ENCODE data around the gene NKAIN2.
"Not testable (repeated sequence)": the region's sequence is repeated elsewhere in the genome, so short reads cannot be mapped to it uniquely, and the experiment has no call there.

The NKAIN2 gene

DNA sequence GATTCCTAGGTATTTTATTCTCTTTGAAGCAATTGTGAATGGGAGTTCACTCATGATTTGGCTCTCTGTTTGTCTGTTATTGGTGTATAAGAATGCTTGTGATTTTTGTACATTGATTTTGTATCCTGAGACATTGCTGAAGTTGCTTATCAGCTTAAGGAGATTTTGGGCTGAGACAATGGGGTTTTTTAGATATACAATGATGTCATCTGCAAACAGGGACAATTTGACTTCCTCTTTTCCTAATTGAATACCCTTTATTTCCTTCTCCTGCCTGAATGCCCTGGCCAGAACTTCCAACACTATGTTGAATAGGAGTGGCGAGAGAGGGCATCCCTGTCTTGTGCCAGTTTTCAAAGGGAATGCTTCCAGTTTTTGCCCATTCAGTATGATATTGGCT is 363.6 kb downstream of the NKAIN2 start:
- in situ Hi-C loops (cut with MboI; ENCODE audit: low sequenced_read_pairs) = not testable (repeated sequence)

DNA sequence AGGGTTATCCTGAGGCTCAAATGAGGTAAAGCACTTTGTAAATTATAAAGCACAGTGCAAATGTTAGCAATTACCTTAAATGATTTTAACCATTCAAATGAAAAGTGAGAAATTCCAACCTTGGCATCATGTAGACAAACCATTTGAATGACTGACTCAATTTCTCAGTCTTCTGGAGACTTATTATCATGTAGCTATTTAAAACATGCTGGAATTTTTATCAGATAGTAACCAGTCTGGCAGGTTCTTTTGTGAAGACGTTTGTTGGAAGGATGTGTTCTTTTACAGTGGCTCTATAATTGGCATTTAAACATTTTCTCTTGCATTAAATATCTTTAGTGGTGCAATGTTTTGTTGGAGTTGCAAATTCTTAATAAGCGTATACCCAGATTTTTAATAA is 386.6 kb downstream of the NKAIN2 start:
- in situ Hi-C loops (cut with MboI; ENCODE audit: low sequenced_read_pairs) = no loop called here

DNA sequence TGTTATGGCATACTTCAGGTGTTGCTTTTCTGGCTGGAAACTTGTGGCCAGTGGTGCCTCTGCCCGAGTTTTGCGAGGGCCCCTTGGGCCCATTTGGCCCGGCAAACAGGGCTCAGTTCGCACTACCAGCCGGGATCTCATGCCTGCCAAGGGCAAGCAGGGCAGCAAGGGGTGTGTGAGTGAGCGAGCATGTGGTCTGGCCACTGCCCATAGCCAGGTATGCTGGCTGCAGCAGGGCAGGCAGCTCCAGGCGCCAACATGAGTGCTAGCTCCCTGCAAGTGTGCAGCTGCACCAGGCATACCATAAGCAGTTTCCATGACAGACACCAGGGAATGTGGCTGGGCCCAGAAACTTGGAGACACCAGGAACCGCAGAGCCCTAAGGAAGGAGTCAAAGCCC is 389.5 kb downstream of the NKAIN2 start:
- in situ Hi-C loops (cut with MboI; ENCODE audit: low sequenced_read_pairs) = no loop called here

DNA sequence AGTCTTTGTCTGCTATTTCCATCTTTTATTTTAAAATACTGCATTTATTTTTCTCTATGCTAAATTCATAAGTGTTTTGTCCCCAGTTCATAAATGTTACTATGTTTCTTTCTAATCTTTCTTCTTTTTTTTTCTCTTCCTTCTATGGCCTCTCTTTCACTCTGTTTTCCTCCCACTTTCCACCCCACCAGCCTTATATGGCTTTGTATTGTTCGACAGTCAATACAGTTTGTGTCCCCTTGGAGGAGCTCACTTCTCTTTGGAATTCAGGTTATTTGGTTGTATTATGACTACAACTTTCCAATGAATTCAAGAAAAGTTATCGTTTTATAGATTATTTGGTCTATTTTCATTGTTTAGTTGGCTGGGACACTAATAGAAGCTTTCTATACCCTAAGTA is 393.5 kb downstream of the NKAIN2 start:
- in situ Hi-C loops (cut with MboI; ENCODE audit: low sequenced_read_pairs) = no loop called here

DNA sequence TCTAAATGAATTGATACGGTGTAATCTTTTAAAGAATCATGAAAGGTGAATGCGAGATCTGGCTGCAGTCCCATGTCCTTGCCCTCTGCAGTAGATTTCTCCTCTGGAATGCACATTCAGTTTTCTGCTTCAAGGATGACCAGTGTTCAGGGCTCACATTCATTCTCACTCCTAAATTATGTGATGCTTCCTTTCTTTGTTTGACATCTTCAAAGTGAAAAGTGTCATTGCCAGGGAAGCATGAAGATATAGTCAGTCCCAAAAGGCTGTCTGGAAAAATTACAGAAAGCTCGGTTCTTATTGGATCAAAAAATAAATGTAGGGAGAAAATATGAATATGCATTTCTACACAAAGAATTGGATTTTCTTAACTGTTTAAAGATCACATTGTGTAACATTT is 395.6 kb downstream of the NKAIN2 start:
- in situ Hi-C loops (cut with MboI; ENCODE audit: low sequenced_read_pairs) = no loop called here

DNA sequence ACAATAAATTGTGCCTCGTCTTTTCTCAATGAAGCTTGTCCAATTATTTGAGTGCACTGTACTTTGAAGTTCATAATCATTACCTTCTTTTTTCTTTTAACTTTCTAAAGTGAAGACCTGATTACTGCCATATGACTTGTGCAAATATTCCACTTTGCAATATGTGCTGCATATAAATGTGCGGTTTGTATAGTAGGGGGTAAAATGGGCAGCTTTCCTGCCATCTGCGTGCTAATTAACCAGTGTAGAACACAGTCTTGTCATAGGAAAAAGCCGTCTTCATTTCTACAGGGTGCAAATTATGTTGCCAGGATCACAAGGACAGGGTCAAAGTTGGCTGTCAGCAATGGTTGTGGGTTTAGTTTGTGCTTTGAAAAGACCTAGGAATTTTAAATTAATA is 397.0 kb downstream of the NKAIN2 start:
- in situ Hi-C loops (cut with MboI; ENCODE audit: low sequenced_read_pairs) = no loop called here

DNA sequence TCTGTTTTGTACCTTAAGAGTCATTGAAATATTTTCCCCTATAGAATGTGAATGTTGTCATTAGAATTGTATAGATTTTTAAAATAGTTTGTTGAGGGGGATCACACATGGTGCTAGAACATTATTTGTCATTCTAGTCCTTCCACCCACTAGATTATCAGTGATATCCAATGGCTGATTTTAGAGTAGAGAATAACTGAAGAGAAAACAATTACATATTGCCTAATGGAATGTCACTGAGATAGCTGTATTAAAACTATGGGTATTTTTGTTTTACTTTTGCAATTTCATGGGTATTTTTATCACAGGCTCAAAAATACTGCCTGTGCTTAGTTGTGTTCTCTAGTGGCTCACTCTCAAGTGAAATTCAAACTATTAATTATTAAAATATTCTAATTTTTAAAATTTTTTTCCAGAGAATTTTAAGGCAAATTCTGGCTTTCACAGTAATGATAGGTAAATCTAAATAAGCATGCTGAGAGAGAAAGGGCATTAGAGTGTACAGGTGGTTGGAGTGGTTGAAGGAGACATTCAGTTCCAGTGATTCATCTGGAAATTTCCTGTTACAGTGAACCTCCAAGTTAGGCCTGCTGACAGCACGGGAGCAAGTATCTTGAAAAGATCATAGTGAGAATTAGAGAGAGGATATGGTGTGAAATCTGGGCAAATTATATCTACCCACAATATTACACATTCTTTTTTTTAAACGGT is 399.6 kb downstream of the NKAIN2 start:
- in situ Hi-C loops (cut with MboI; ENCODE audit: low sequenced_read_pairs) = no loop called here

DNA sequence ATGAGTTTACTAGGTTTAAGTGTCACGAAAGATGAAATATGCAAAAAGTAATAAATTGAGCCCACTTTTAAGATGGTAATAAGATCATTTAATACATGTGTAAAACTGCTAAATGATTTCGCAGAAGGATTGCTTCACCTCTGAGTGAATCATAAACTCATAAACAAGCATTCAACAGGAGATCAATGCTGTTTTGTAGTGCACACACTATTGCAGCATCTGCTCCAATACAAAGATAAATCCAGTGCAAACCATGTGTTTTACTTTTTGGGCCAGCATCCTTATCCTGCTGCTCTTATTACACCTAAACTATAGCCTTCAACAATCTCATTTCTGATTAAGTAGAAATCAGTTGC is 400.1 kb downstream of the NKAIN2 start:
- in situ Hi-C loops (cut with MboI; ENCODE audit: low sequenced_read_pairs) = no loop called here

DNA sequence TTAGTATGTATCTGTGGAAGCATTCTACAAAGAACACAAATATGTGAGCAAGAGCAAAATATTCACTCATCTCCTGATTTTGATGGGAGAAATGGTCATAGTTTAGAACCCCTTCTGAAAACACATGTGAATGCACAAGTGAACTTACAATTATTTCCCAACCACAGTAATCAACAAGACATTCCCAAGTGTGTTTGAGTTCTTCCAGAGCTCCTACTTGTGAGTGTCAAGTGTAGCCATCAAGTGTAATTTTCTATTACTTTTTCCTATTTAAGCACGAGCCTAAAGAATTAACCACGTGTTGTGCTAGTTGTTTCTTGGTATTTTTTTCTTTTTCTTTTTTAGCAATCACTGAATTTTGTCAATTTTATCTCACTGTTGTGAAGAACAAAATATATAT is 402.3 kb downstream of the NKAIN2 start:
- in situ Hi-C loops (cut with MboI; ENCODE audit: low sequenced_read_pairs) = no loop called here

DNA sequence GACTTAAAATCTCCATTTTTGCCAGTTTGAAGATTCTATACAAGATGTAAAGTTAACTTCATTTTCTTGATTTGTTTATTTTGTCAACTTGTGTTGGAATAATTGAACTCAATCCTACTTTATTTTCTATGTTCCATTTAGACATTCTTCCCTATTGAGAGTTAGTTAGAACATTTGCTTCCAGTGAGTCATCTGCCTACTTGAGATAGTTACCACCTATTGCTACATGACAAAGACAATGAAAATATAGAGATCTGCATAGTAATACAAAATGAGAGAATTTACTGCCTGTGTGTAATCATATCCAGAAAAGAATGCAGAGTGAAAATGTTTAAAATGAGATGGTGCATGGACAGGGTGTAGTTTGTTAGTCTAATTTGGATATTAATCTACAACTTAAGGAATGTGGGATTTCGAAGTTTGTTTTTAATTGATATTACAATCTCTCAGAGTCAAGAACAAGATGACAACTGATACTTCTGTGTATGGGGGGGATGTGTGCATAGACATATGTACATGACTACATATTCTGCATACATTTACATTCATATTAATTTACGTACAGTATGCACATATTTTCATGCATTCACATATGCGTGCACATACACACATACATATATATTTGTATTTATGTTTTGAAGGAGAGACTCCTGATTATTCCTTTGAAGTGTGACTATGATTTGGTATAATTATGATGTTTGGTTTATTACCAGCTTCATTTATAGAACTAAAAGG is 420.1 kb downstream of the NKAIN2 start:
- in situ Hi-C loops (cut with MboI; ENCODE audit: low sequenced_read_pairs) = no loop called here

DNA sequence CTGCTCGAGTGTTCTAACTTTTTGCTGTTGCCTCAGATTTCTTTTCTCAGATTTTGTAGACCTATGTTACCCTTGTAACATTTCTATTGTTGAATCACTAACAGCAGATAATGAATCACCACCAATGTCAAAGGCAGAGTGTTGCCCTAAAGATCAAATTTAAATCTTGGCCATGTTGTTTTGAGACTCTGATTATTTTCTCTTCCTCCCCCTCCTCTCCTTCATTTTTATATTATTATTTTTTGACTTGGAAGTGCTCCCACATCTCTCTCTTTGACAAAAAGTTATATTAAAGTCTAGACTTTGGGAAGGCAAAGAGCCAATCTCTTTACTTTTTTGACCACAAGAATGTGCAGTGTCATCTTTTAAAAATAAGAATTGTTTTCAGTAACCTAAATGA is 422.7 kb downstream of the NKAIN2 start:
- in situ Hi-C loops (cut with MboI; ENCODE audit: low sequenced_read_pairs) = no loop called here

DNA sequence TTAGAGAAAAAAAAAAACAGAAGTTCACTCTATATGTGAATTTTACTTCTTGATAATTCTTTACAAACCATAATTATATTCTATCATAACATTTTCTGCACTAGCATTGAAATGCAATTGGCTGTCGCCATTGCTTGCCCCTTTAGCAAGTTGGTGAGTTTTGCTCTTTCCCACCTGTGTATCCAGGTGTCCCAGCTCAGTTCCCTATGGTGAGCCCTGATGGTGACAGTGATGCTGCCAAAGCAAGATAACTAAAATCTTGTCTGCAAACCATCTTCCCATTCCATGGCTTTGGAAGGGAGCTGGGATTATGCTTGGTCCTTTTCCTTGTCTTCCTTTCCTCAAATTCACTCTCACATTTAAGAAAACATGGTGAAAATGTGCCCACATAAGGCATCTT is 429.6 kb downstream of the NKAIN2 start:
- in situ Hi-C loops (cut with MboI; ENCODE audit: low sequenced_read_pairs) = no loop called here

DNA sequence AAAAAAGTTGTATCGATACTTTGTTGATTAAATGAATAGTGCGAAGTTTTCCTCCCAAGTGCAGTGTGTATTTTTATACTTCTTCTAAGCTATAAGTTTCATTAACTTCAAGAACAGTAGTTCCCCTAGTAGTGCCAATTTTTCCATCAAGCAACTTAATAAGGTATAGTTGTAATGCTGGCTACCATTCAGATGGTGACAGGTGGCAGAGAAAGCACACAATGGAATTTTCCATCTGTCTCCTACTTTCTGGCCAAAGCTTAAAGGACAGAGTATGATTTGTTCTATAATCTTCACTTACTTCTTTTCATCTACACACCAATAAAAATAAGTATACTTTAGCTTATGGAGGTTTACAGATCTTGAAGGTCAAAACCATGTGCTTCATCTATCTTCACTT is 431.1 kb downstream of the NKAIN2 start:
- in situ Hi-C loops (cut with MboI; ENCODE audit: low sequenced_read_pairs) = no loop called here

DNA sequence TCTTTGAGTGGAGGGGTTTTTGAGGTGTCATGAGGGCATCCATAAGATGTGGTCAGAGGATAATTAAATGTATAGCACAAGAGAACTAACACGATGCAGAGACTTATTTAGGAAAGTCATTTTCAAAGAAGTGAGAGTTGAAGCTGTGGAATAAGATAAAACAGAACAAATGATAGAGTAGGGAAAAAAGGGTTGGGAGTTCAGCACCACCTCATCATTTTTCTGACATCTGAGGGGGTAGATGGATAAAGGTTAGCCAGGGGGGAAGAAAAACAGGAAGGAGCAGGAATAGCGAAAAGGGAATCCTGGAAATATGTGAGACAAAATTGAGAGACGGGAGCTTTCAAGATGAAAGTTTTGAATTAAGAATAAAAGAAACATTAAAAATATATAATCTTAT is 434.2 kb downstream of the NKAIN2 start:
- in situ Hi-C loops (cut with MboI; ENCODE audit: low sequenced_read_pairs) = no loop called here

DNA sequence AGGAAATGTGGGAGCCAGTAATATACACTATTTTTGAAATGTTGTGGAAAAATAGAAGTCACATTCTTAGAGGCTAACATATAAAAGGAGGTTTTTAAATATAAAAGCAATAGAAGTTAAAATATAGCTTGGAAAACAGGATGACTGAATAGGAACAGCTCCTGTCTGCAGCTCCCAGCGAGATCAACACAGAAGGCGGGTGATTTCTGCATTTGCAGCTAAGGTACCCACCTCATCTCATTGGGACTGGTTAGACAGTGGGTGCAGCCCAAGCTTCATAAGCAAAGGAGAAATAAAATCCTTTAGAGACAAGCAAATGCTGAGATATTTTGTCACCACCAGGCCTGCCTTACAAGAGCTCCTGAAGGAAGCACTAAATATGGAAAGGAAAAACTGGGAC is 434.7 kb downstream of the NKAIN2 start:
- in situ Hi-C loops (cut with MboI; ENCODE audit: low sequenced_read_pairs) = not testable (repeated sequence)

DNA sequence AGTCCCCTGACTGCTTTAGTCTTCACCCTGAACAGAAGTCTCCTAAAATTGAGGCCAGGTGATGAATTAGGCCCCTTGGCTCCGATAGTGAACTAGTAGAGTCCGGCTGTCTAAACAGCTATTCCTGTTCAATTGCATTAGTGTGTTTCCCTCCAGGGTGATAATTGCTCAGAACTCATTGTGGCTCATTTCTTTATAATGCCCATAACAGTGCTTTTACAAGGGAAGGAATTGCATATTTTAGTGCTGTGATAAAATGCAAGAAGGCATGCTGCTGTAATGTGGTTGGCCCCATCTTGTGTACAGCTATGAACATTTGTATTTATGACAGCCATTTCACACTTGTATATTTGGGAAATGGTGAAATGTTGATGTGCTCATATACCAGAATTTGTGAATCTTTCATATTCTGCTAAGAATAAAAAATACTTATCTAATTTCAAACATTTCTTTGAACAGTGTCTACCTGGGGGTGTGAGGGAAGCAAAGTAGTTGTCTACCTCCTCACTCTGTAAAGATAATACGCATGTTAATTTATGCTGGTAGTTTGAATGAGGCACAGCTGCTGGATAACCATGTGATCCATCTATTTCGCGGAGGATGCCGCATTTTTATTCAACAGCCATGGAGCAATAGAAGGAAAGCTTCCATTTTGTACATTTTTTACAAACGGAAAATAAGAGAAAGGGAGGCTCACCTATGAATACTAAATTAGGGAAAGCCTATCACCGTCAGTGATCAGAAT is 451.4 kb downstream of the NKAIN2 start:
- in situ Hi-C loops (cut with MboI; ENCODE audit: low sequenced_read_pairs) = no loop called here

DNA sequence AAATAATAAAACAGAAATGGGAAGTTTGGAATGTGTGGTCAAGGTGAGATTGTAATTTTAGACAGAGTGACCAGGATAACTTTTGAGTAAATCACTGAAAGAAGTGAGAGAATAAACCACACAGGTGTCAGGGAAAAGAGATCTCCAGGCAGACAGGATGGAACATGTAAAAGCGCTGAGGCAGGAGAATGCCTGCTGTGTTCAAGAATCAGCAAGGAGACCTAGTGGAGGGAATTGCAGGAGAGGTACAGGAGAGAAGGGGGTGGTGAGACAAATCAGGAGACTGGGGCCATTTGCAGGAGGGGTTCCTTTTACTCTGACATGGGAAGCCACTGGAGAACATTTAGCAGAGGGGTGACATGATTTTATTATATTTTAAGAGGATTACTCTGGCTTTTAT is 456.7 kb downstream of the NKAIN2 start:
- in situ Hi-C loops (cut with MboI; ENCODE audit: low sequenced_read_pairs) = no loop called here

DNA sequence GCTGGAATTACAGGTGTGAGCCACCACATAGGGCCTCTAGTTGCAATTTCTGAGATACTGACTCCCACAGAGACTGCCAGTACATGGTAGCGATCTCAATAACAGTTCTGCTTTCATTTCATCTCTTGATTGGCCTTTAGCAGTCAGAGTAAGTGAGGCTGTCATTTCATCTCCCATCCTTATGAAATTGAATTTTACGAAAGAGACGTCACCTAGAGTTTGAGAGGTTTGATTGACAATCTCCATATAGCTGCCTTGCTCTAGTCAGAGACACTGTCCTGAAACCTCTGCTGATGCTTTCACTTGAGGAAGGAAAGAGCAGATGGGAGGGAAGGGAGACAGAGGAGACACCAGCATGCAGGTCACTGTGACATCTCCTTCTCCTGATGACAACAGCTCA is 466.1 kb downstream of the NKAIN2 start:
- in situ Hi-C loops (cut with MboI; ENCODE audit: low sequenced_read_pairs) = no loop called here

DNA sequence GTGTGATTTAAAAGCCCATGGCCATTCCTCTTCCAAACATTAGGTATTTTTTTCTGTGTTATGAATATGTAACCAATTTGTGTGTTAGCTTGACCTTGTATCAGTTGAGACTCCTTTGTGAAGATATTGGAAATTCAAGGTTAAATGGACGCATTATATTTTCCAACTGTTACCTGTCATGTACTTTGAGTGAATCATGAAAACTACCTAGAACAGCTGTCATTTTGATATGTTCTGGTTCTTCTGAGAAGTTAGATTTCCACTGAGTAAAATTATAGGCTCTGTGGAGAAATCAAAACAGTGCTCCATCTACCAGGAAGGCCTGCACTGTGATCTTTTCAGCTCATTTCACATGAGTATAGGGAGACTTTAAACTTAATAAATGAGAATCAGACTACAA is 470.0 kb downstream of the NKAIN2 start:
- in situ Hi-C loops (cut with MboI; ENCODE audit: low sequenced_read_pairs) = no loop called here

DNA sequence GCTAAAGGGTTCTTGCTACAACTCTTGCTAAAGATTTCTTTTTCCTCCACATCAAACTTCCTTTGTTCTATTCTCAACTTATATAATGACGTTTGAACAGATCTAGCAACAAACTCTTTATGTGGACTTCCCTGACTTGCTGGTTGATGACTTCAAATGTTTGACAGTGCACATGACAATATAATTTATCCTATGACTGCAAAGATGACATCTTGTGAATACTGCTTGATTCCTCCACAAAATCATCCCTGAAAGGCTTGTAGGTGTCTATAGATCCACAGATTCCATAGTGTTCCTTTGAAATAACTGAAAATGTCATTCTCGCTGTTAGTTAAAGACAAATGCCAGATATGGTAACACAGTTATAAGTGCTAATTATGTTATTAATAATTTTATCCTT is 478.9 kb downstream of the NKAIN2 start:
- in situ Hi-C loops (cut with MboI; ENCODE audit: low sequenced_read_pairs) = no loop called here

DNA sequence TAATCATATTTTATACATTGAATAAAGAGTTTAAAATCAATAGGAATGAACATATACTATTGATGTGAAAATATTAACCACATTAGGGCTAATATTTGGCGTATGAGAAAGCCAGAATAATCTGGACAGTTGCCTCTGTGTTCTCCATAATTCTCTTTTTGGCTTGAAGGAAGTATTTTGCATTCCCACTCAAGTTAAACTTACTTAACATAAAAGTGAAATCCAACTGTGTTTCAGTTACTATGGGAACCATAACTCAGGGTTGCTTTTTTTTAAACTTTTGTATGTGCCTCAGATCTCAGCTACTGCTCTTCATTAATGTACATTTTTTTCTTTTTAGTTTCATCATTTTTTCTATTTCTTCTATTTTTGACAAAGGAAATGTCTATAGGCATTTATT is 479.8 kb downstream of the NKAIN2 start:
- in situ Hi-C loops (cut with MboI; ENCODE audit: low sequenced_read_pairs) = no loop called here

DNA sequence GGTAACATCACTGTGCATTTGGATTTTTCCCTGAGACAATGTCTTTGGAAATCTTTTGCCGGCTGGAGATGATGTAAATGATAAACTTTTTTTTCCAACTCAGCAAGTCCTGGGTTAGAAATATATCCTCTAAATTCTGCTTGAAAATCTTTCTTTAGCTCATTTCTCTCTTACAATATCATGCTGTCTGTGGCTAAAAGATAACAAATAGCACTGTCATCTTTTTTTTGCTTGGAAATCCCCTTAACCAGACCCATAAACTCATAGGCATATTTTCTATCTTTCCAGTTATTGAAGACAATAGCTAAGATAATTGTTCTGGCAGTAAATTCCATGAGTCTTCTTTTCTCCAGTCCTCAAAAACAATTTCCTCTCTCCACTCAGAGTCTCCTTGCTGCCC is 481.5 kb downstream of the NKAIN2 start:
- in situ Hi-C loops (cut with MboI; ENCODE audit: low sequenced_read_pairs) = no loop called here
